Fibroblast of lung (primary cell): Measurements from ENCODE around the gene ULBP1. TPM values are rescaled to one million over a fixed set of nuclear protein-coding genes. Genes with fewer than 3 reads are reported as not detected.

Experiments
- DNase-seq, 2 donors: peaks; one replicate each; pipeline versions ENCODE4 v3.0.0 to v3.0.0-alpha.2; 2010; ENCODE audit warnings: low read depth in 2 of 2
- H2AFZ ChIP-seq: 2 replicates; pipeline ENCODE4 v1.5.1; 2012; ENCODE audit warnings: low read length, control low read depth, inconsistent platforms
- H3K27ac ChIP-seq: 2 replicates; pipeline ENCODE4 v1.5.1; 2011; ENCODE audit warnings: low read length, control low read depth; ENCODE audit not compliant: insufficient read depth
- H3K27me3 ChIP-seq: 2 replicates; pipeline ENCODE4 v1.5.1; 2011; ENCODE audit warnings: mild to moderate bottlenecking, low read length; ENCODE audit not compliant: control insufficient read depth, insufficient read depth
- H3K36me3 ChIP-seq: 2 replicates; pipeline ENCODE4 v1.5.1; 2011; ENCODE audit warnings: low read length; ENCODE audit not compliant: control insufficient read depth, insufficient read depth
- H3K4me1 ChIP-seq: 2 replicates; pipeline ENCODE4 v1.5.1; 2011; ENCODE audit warnings: low read length; ENCODE audit not compliant: control insufficient read depth, insufficient read depth; ENCODE audit errors: extremely low read depth
- H3K4me2 ChIP-seq: 2 replicates; pipeline ENCODE4 v1.5.1; 2011; ENCODE audit warnings: low read length, control low read depth; ENCODE audit not compliant: insufficient read depth; ENCODE audit errors: extremely low read depth
- H3K4me3 ChIP-seq, 4 experiments: fragments of 200-600 bp in 1 of 4; sonication (generic) in 1 of 4; replicated peaks in 1 of 4; 2 replicates each; pipeline ENCODE4 v1.5.1; 2011 to 2016; ENCODE audit warnings: low read length in 4 of 4, low read depth in 3 of 4, mild to moderate bottlenecking in 3 of 4, control low read depth in 2 of 4, inconsistent platforms in 1 of 4, mixed read lengths in 1 of 4; ENCODE audit not compliant: insufficient read depth in 1 of 4; ENCODE audit errors: control extremely low read depth in 1 of 4
- H3K79me2 ChIP-seq: 2 replicates; pipeline ENCODE4 v1.5.1; 2012; ENCODE audit warnings: mild to moderate bottlenecking, low read length, inconsistent platforms; ENCODE audit not compliant: control insufficient read depth, insufficient read depth
- H3K9ac ChIP-seq: 2 replicates; pipeline ENCODE4 v1.5.1; 2011; ENCODE audit warnings: mild to moderate bottlenecking, low read length, control low read depth; ENCODE audit not compliant: insufficient read depth
- H3K9me3 ChIP-seq: 2 replicates; pipeline ENCODE4 v1.5.1; 2012; ENCODE audit warnings: low read depth, low read length; ENCODE audit not compliant: control insufficient read depth, insufficient read depth
- H4K20me1 ChIP-seq: 2 replicates; pipeline ENCODE4 v1.5.1; 2011; ENCODE audit warnings: low read length; ENCODE audit not compliant: control insufficient read depth, insufficient read depth; ENCODE audit errors: extremely low read depth
- CTCF ChIP-seq, 2 donors: IDR thresholded peaks in 1 of 2; conservative IDR thresholded peaks in 1 of 2; 1 replicate in 1 of 2; 2 replicates in 1 of 2; pipeline ENCODE4 v1.5.1; 2011 to 2012; ENCODE audit warnings: low read length in 2 of 2, control low read depth in 1 of 2, inconsistent platforms in 1 of 2, low read depth in 1 of 2, mild to moderate bottlenecking in 1 of 2
- EZH2 ChIP-seq: IDR thresholded peaks from 2 replicates; pipeline ENCODE4 v1.5.1; 2012; ENCODE audit warnings: low read length, control low read depth, mild to moderate bottlenecking; ENCODE audit errors: missing control alignments
- polyA plus RNA-seq, 2 donors: library from polyadenylated mRNA; depleted of rRNA in 1 of 2; stranded (reverse) in 1 of 2; unstranded in 1 of 2; fragments of >200 nt; gene quantifications; 2 replicates each; pipeline ENCODE4 v1.2.1, GENCODE V29; 2011 to 2012; ENCODE audit warnings: missing spikeins in 1 of 2
- total RNA-seq: library from RNA; depleted of rRNA; stranded (reverse); fragments of >200 nt; gene quantifications from 2 replicates; pipeline ENCODE4 v1.2.1, GENCODE V29; 2014

The ULBP1 gene
- total and polyA plus RNA-seq, 2 donors (not counting 1 experiment from before 2014, with no cell fraction given) = 0.83 to 1.1 TPM

- Histone ChIP-seq H3K4me3 (no peak overlapping the region), H3K9ac (no peak overlapping the region), H3K27ac (no peak overlapping the region), H3K79me2 (no peaks in the 10 kb centered on the region), H3K36me3 (no peaks in the 10 kb centered on the region), H2AFZ (no peak overlapping the region), H3K4me1 (no peaks in the 10 kb centered on the region), H3K4me2 (no peak overlapping the region), H4K20me1 (no peaks in the 10 kb centered on the region), H3K27me3 (peaks cover 47% of the 10 kb centered on the region), H3K9me3 (no peaks in the 10 kb centered on the region)
- no peak for DNase-seq
- TF ChIP-seq EZH2 (peak; percentile 0), CTCF (conservative IDR thresholded peaks at IDR 0.05 in 1 of 2, IDR thresholded peaks at IDR 0.05 in 1 of 2; ENCODE audit: low read depth in 1 of 2, low read length in 2 of 2) (no peak)
Measured at GRCh38 chr6:149984773-149985172, 21.0 kb downstream of the ULBP1 start.

DNA sequence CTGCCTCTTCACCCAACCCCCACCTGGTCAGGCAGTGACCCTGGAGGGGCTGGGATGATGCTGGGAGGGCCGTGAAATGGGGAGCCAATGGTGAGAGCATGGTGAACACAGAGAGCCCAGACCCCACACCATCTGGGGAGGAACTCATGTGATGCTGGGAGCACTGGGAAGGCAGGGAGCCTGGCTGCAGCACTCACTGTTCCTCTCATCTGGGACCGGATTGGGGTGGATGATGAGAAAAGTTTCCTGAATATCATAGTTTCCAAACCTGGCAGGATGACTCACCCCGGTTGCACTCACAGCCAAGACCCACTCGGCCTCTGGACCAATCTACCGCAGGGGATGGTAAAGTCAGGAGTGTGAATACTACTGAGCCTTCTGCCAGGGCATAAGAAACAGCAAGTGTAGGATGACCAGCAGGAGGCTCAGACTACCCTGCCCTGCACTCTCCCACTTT lies 21.8 kb downstream of the ULBP1 start:
- H4K20me1 ChIP-seq = no peaks in the 10 kb centered on the region
- no peaks in the 10 kb centered on the region for H3K79me2 ChIP-seq
- H3K36me3 ChIP-seq = no peaks in the 10 kb centered on the region
- no peak overlapping the region for H3K27ac ChIP-seq
- no peak overlapping the region for H3K9ac ChIP-seq
- no peak overlapping the region for H3K4me3 ChIP-seq
- H3K4me2 ChIP-seq = no peak overlapping the region
- TF ChIP-seq EZH2 (peak; percentile 12), CTCF (conservative IDR thresholded peaks at IDR 0.05 in 1 of 2, IDR thresholded peaks at IDR 0.05 in 1 of 2; ENCODE audit: low read depth in 1 of 2, low read length in 2 of 2) (no peak)
- peaks cover 54% of the 10 kb centered on the region for H3K27me3 ChIP-seq
- H2AFZ ChIP-seq = no peak overlapping the region
- no peak for DNase-seq
- H3K4me1 ChIP-seq = no peaks in the 10 kb centered on the region
- no peaks in the 10 kb centered on the region for H3K9me3 ChIP-seq

- Histone ChIP-seq H3K9ac (no peak overlapping the region), H3K4me1 (no peaks in the 10 kb centered on the region), H3K4me2 (no peak overlapping the region), H3K27me3 (peaks cover 72% of the 10 kb centered on the region), H3K36me3 (no peaks in the 10 kb centered on the region), H3K4me3 (no peak overlapping the region), H3K27ac (no peak overlapping the region), H3K9me3 (no peaks in the 10 kb centered on the region), H4K20me1 (no peaks in the 10 kb centered on the region), H3K79me2 (no peaks in the 10 kb centered on the region), H2AFZ (no peak overlapping the region)
- DNase-seq = no peak
- TF ChIP-seq CTCF (conservative IDR thresholded peaks at IDR 0.05 in 1 of 2, IDR thresholded peaks at IDR 0.05 in 1 of 2; ENCODE audit: low read depth in 1 of 2, low read length in 2 of 2) = no peak
- no peak for TF ChIP-seq EZH2
Measured at GRCh38 chr6:149987602-149988107, 23.9 kb downstream of the ULBP1 start.
